Chondrocyte (in vitro differentiated cells): ENCODE results near the gene GLT1D1. TPM values are rescaled to one million over a fixed set of nuclear protein-coding genes. Genes with fewer than 3 reads are reported as not detected.

Experiments used
- DNase-seq: peaks from one replicate; pipeline ENCODE4 v3.0.0; 2021; ENCODE audit warnings: mixed read lengths, low spot score
- H3K27ac Mint-ChIP-seq: one replicate; pipeline ENCODE4 v1.8.0; 2021; ENCODE audit warnings: mild to moderate bottlenecking, moderate library complexity, mixed read lengths; ENCODE audit not compliant: unreplicated experiment
- H3K27me3 Mint-ChIP-seq: 2 replicates; pipeline ENCODE4 v1.8.0; 2021; ENCODE audit warnings: low read depth, mixed read lengths
- H3K36me3 Mint-ChIP-seq: 2 replicates; pipeline ENCODE4 v1.8.0; 2021; ENCODE audit warnings: low read depth, mixed read lengths
- H3K4me1 Mint-ChIP-seq: 2 replicates; pipeline ENCODE4 v1.8.0; 2021; ENCODE audit warnings: low read depth, mild to moderate bottlenecking, mixed read lengths
- H3K4me3 Mint-ChIP-seq: one replicate; pipeline ENCODE4 v1.8.0; 2021; ENCODE audit warnings: mild to moderate bottlenecking, moderate library complexity, mixed read lengths; ENCODE audit not compliant: unreplicated experiment
- H3K9me3 Mint-ChIP-seq: 2 replicates; pipeline ENCODE4 v1.8.0; 2021; ENCODE audit warnings: low read depth, mixed read lengths
- CTCF ChIP-seq: fragments of 200-600 bp; sonication (generic); IDR thresholded peaks from 2 replicates; pipeline ENCODE4 v1.5.0; 2021; ENCODE audit warnings: antibody characterized with exemption, mild to moderate bottlenecking, moderate library complexity
- total RNA-seq: library from RNA; stranded (reverse); gene quantifications from 3 replicates; pipeline ENCODE4 v1.2.1, GENCODE V29; 2021

The GLT1D1 gene
- total RNA-seq, 1 donor from 2014 or later = 0.22 TPM

GRCh38 chr12:128903236-128903635, 50.0 kb downstream of the GLT1D1 start:
- no peak for TF ChIP-seq CTCF
- peaks cover 1% of the 10 kb centered on the region for H3K36me3 Mint-ChIP-seq
- no peak overlapping the region for H3K27ac Mint-ChIP-seq
- H3K4me1 Mint-ChIP-seq = no peaks in the 10 kb centered on the region
- no peak overlapping the region for H3K4me3 Mint-ChIP-seq
- peaks cover 3% of the 10 kb centered on the region for H3K9me3 Mint-ChIP-seq
- no peak for DNase-seq
- no peaks in the 10 kb centered on the region for H3K27me3 Mint-ChIP-seq

GRCh38 chr12:128905003-128905544, 51.8 kb downstream of the GLT1D1 start:
- Mint-ChIP-seq H3K9me3 (no peaks in the 10 kb centered on the region), H3K4me3 (no peak overlapping the region), H3K36me3 (peaks cover 1% of the 10 kb centered on the region), H3K4me1 (no peaks in the 10 kb centered on the region), H3K27me3 (no peaks in the 10 kb centered on the region), H3K27ac (no peak overlapping the region)
- no peak for DNase-seq
- TF ChIP-seq CTCF = no peak

GRCh38 chr12:128906485-128907137, 53.3 kb downstream of the GLT1D1 start:
- H3K36me3 Mint-ChIP-seq = peaks cover 1% of the 10 kb centered on the region
- TF ChIP-seq CTCF = no peak
- no peaks in the 10 kb centered on the region for H3K27me3 Mint-ChIP-seq
- H3K4me1 Mint-ChIP-seq = no peaks in the 10 kb centered on the region
- no peak overlapping the region for H3K27ac Mint-ChIP-seq
- H3K4me3 Mint-ChIP-seq = no peak overlapping the region
- H3K9me3 Mint-ChIP-seq = no peaks in the 10 kb centered on the region
- DNase-seq = no peak

- H3K36me3 Mint-ChIP-seq = peaks cover 1% of the 10 kb centered on the region
- H3K27ac Mint-ChIP-seq = no peak overlapping the region
- TF ChIP-seq CTCF = no peak
- H3K4me1 Mint-ChIP-seq = no peaks in the 10 kb centered on the region
- no peaks in the 10 kb centered on the region for H3K27me3 Mint-ChIP-seq
- H3K4me3 Mint-ChIP-seq = no peak overlapping the region
- DNase-seq = no peak
- no peaks in the 10 kb centered on the region for H3K9me3 Mint-ChIP-seq
Observed at GRCh38 chr12:128908254-128908653, 55.0 kb downstream of the GLT1D1 start.

- Mint-ChIP-seq H3K36me3 (no peaks in the 10 kb centered on the region), H3K9me3 (no peaks in the 10 kb centered on the region), H3K27ac (no peak overlapping the region), H3K4me1 (no peaks in the 10 kb centered on the region), H3K27me3 (no peaks in the 10 kb centered on the region), H3K4me3 (no peak overlapping the region)
- TF ChIP-seq CTCF = no peak
- DNase-seq = no peak
Observed at GRCh38 chr12:128909653-128910052, 56.4 kb downstream of the GLT1D1 start.
